ENCODE data around the gene PRIM2.

DNA sequence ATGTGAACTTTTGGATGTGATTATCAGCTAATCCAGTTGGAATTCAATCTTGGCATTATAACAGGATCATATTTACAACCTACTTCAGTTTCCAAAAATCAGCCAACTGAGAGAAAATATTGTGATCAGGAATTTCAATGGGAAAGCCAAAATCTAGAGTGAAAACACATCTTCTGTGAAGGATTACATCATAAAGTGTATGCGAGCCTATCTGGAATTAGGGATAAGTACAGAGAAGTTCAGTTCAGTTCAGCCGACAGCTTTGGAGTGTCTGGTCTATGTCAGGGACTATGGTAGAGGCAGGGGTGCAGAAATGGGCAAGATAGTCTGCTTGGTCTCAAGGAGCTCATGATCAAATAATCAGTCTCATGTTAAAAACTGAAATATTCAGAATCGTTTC lies 12.3 kb upstream of the PRIM2 start:
- TF ChIP-seq, protein P1, sequence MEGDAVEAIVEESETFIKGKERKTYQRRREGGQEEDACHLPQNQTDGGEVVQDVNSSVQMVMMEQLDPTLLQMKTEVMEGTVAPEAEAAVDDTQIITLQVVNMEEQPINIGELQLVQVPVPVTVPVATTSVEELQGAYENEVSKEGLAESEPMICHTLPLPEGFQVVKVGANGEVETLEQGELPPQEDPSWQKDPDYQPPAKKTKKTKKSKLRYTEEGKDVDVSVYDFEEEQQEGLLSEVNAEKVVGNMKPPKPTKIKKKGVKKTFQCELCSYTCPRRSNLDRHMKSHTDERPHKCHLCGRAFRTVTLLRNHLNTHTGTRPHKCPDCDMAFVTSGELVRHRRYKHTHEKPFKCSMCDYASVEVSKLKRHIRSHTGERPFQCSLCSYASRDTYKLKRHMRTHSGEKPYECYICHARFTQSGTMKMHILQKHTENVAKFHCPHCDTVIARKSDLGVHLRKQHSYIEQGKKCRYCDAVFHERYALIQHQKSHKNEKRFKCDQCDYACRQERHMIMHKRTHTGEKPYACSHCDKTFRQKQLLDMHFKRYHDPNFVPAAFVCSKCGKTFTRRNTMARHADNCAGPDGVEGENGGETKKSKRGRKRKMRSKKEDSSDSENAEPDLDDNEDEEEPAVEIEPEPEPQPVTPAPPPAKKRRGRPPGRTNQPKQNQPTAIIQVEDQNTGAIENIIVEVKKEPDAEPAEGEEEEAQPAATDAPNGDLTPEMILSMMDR (IDR thresholded peaks at IDR 0.05; ENCODE audit: insufficient read depth, low read length, poor library complexity, severe bottlenecking) = no peak
- TF ChIP-seq EZH2phosphoT487 (conservative IDR thresholded peaks at IDR 0.05; ENCODE audit: low read length) = no peak
